Activated CD8-positive, alpha-beta memory T cell treated with anti-CD3 and anti-CD28 coated beads for 24 hours (primary cell): ENCODE data around the gene SERPIND1.
A peak's percentile ranks its signal among the peaks of the same experiment; 100 is the strongest.

ENCODE experiments used
- DNase-seq: peaks from one replicate; pipeline ENCODE4 v3.0.0-alpha.2; 2020

The SERPIND1 gene

GRCh38 chr22:20776624-20777405, 2.9 kb downstream of the SERPIND1 start:
- DNase-seq = no peak

- DNase-seq = no peak
Measured at GRCh38 chr22:20777420-20778177, 3.7 kb downstream of the SERPIND1 start.

GRCh38 chr22:20779014-20779817, 5.3 kb downstream of the SERPIND1 start:
- DNase-seq = no peak

GRCh38 chr22:20779818-20780158, 5.9 kb downstream of the SERPIND1 start:
- no peak for DNase-seq

GRCh38 chr22:20781272-20781990, 7.5 kb downstream of the SERPIND1 start:
- no peak for DNase-seq

- no peak for DNase-seq
Measured at GRCh38 chr22:20782083-20782482, 8.2 kb downstream of the SERPIND1 start.

- DNase-seq = no peak
Measured at GRCh38 chr22:20782596-20783299, 8.8 kb downstream of the SERPIND1 start.

- DNase-seq = no peak
Measured at GRCh38 chr22:20783300-20783673, 9.4 kb downstream of the SERPIND1 start.

GRCh38 chr22:20783844-20784723, 10.2 kb downstream of the SERPIND1 start:
- DNase-seq = peak; percentile 61

- DNase-seq = no peak
Measured at GRCh38 chr22:20785415-20785814, 11.5 kb downstream of the SERPIND1 start.

- no peak for DNase-seq
Measured at GRCh38 chr22:20786048-20786447, 12.1 kb downstream of the SERPIND1 start.

GRCh38 chr22:20786536-20786979, 12.6 kb downstream of the SERPIND1 start:
- DNase-seq = no peak

- no peak for DNase-seq
Measured at GRCh38 chr22:20787223-20787622, 13.3 kb downstream of the SERPIND1 start.

- no peak for DNase-seq
Measured at GRCh38 chr22:20787746-20788626, 14.1 kb downstream of the SERPIND1 start.

- DNase-seq = no peak
Measured at GRCh38 chr22:20788627-20789344, 14.9 kb downstream of the SERPIND1 start.

GRCh38 chr22:20792221-20792965, 18.5 kb downstream of the SERPIND1 start:
- no peak for DNase-seq

- no peak for DNase-seq
Measured at GRCh38 chr22:20792966-20793728, 19.2 kb downstream of the SERPIND1 start.
